Naive thymus-derived CD4-positive, alpha-beta T cell (primary cell): ENCODE measurements around the gene BNIP3. TPM values are rescaled to one million over a fixed set of nuclear protein-coding genes. Genes with fewer than 3 reads are reported as not detected.
A peak's percentile ranks its signal among the peaks of the same experiment; 100 is the strongest.

Source experiments
- ATAC-seq: fragments of 150-1000 bp; cut with Tn5 transposase; 2 replicates; pipeline ENCODE4 v1.10.0; 2021; ENCODE audit warnings: mild to moderate bottlenecking, moderate library complexity
- CTCF ChIA-PET: fragments of 350-600 bp; sonication (Branson Sonifier 250); formaldehyde crosslinking; loops from one replicate; lab custom pipeline; 2021; ENCODE audit warnings: antibody characterized with exemption; lab: Charles Lee
- POLR2A ChIA-PET: fragments of 350-600 bp; sonication (Branson Sonifier 250); formaldehyde crosslinking; loops from one replicate; lab custom pipeline; 2021; ENCODE audit warnings: antibody characterized with exemption, inconsistent platforms; lab: Charles Lee
- DNase-seq, 9 donors: peaks; one replicate each; pipeline versions ENCODE4 v3.0.0 to v3.0.0-alpha.2; 2020 to 2022; ENCODE audit warnings: mixed read lengths in 1 of 9
- H3K27ac ChIP-seq: one replicate; pipeline ENCODE4 v1.7.0; 2013; ENCODE audit warnings: mild to moderate bottlenecking, low read depth, low read length, moderate library complexity
- H3K27me3 ChIP-seq, 2 donors: one replicate each; pipeline ENCODE4 v1.7.0; 2013; ENCODE audit warnings: low read length in 2 of 2, mild to moderate bottlenecking in 2 of 2, moderate library complexity in 2 of 2; ENCODE audit not compliant: control insufficient read depth in 2 of 2, insufficient read depth in 2 of 2
- H3K36me3 ChIP-seq, 3 experiments: 1 replicate in 2 of 3; 2 replicates in 1 of 3; pipeline ENCODE4 v1.7.0; 2013; ENCODE audit warnings: low read length in 3 of 3, mild to moderate bottlenecking in 3 of 3, moderate library complexity in 1 of 3; ENCODE audit not compliant: insufficient read depth in 3 of 3, control insufficient read depth in 2 of 3
- H3K4me1 ChIP-seq, 2 donors: one replicate each; pipeline ENCODE4 v1.7.0; 2013; ENCODE audit warnings: low read length in 2 of 2, mild to moderate bottlenecking in 2 of 2, moderate library complexity in 1 of 2; ENCODE audit not compliant: control insufficient read depth in 2 of 2, insufficient read depth in 2 of 2
- H3K4me3 ChIP-seq: 2 replicates; pipeline ENCODE4 v1.7.0; 2013; ENCODE audit warnings: mild to moderate bottlenecking, low read length
- H3K9me3 ChIP-seq, 3 experiments: 1 replicate in 2 of 3; 2 replicates in 1 of 3; pipeline ENCODE4 v1.7.0; 2013; ENCODE audit warnings: low read length in 3 of 3; ENCODE audit not compliant: control insufficient read depth in 2 of 3
- H3K27ac Mint-ChIP-seq, 9 donors: one replicate each; pipeline ENCODE4 v1.8.0; 2020 to 2022; ENCODE audit warnings: mixed read lengths in 9 of 9, mild to moderate bottlenecking in 8 of 9, moderate library complexity in 5 of 9, inconsistent platforms in 2 of 9
- H3K27me3 Mint-ChIP-seq, 5 donors: one replicate each; pipeline ENCODE4 v1.8.0; 2021 to 2022; ENCODE audit warnings: mixed read lengths in 5 of 5, mild to moderate bottlenecking in 1 of 5
- H3K36me3 Mint-ChIP-seq, 5 donors: one replicate each; pipeline ENCODE4 v1.8.0; 2020 to 2022; ENCODE audit warnings: mixed read lengths in 5 of 5, mild to moderate bottlenecking in 3 of 5, inconsistent platforms in 1 of 5
- H3K4me1 Mint-ChIP-seq, 7 donors: one replicate each; pipeline ENCODE4 v1.8.0; 2020 to 2022; ENCODE audit warnings: mixed read lengths in 7 of 7, mild to moderate bottlenecking in 3 of 7, inconsistent platforms in 1 of 7
- H3K4me3 Mint-ChIP-seq, 10 donors: one replicate each; pipeline ENCODE4 v1.8.0; 2020 to 2022; ENCODE audit warnings: mild to moderate bottlenecking in 10 of 10, mixed read lengths in 10 of 10, moderate library complexity in 6 of 10, inconsistent platforms in 2 of 10
- H3K9me3 Mint-ChIP-seq, 11 donors: one replicate each; pipeline ENCODE4 v1.8.0; 2020 to 2022; ENCODE audit warnings: mixed read lengths in 11 of 11, mild to moderate bottlenecking in 4 of 11, inconsistent platforms in 1 of 11, moderate library complexity in 1 of 11
- intact Hi-C, 2 donors: fragments of 100-400 bp; cut with micrococcal nuclease; formaldehyde crosslinking; loops; one replicate each; pipeline ENCODE4 v1.15.1; 2023
- polyA plus RNA-seq, 2 donors: library from polyadenylated mRNA; unstranded; fragments of 300-500 nt; fragmentation: Illumina TruSeq; gene quantifications; one replicate each; pipeline ENCODE4 v1.2.3, GENCODE V29; 2021
- total RNA-seq, 6 experiments: library from RNA in 5 of 6; stranded (reverse) in 5 of 6; gene quantifications; 1 replicate in 5 of 6; 2 replicates in 1 of 6; pipeline ENCODE4 v1.2.3 and lab custom pipeline; 2021 to 2026

The BNIP3 gene
- total and polyA plus RNA-seq, 7 experiments from 2014 or later, result 17.7 to 81.7 (median 40.5) TPM

GRCh38 chr10:132022241-132022640 is 40.5 kb upstream of the BNIP3 start:
- CTCF ChIA-PET, result interaction anchor here (0.7 to 8.0 kb wide), 15 partner anchors 13 to 145 kb away, joined by 3 to 107 read pairs (median 4); no protein-coding TSS in a partner anchor
- Mint-ChIP-seq H3K27ac (no peak overlapping the region), H3K36me3 (no peaks in the 10 kb centered on the region), H3K4me3 (no peak overlapping the region), H3K9me3 (peaks cover 0 to 2% (median 0%) of the 10 kb centered on the region in 11 donors), H3K27me3 (peaks cover 25 to 38% (median 27%) of the 10 kb centered on the region in 5 donors), H3K4me1 (peaks cover 5 to 16% (median 8%) of the 10 kb centered on the region in 7 donors)
- H3K4me3 ChIP-seq, result no peak overlapping the region
- H3K9me3 ChIP-seq, result no peaks in the 10 kb centered on the region
- H3K27me3 ChIP-seq, result no peaks in the 10 kb centered on the region
- ATAC-seq (no peak), DNase-seq (no peak)
- no peaks in the 10 kb centered on the region for H3K36me3 ChIP-seq
- POLR2A ChIA-PET, result interaction anchor here (0.7 kb wide), 1 partner anchor 40 kb away, joined by 3 read pairs; no protein-coding TSS in a partner anchor
- peaks cover 0 to 6% of the 10 kb centered on the region in 2 donors for H3K4me1 ChIP-seq
- no peak overlapping the region for H3K27ac ChIP-seq
- intact Hi-C loops, result loop anchor here (2.0 to 10.0 kb wide), 3 partner anchors 39 to 567 kb away; no protein-coding TSS in a partner anchor

- no peak overlapping the region for H3K4me3 Mint-ChIP-seq
- H3K4me1 Mint-ChIP-seq, result peaks cover 5 to 16% (median 8%) of the 10 kb centered on the region in 7 donors
These were observed 39.9 kb upstream of the BNIP3 start for GRCh38 chr10:132021504-132022143.

GRCh38 chr10:132021046-132021445 is 39.3 kb upstream of the BNIP3 start:
- H3K27ac Mint-ChIP-seq, result no peak overlapping the region
- no peaks in the 10 kb centered on the region for H3K9me3 Mint-ChIP-seq
- peaks cover 18 to 30% (median 21%) of the 10 kb centered on the region in 5 donors for H3K27me3 Mint-ChIP-seq
- Histone ChIP-seq H3K4me1 (peaks cover 0 to 6% of the 10 kb centered on the region in 2 donors), H3K27me3 (no peaks in the 10 kb centered on the region), H3K36me3 (no peaks in the 10 kb centered on the region), H3K27ac (no peak overlapping the region), H3K9me3 (no peaks in the 10 kb centered on the region), H3K4me3 (no peak overlapping the region)
- H3K4me1 Mint-ChIP-seq, result peaks cover 5 to 16% (median 8%) of the 10 kb centered on the region in 7 donors
- no peak overlapping the region for H3K4me3 Mint-ChIP-seq
- intact Hi-C loops, result loop anchor here in 1 of 2 donors (10.0 kb wide), 1 partner anchor 566 kb away; no protein-coding TSS in a partner anchor
- H3K36me3 Mint-ChIP-seq, result no peaks in the 10 kb centered on the region
- ATAC-seq, result no peak
- ChIA-PET CTCF (interaction anchor here (0.9 to 8.0 kb wide), 2 partner anchors 119 to 134 kb away, joined by 3 to 107 read pairs; no protein-coding TSS in a partner anchor), POLR2A (no interaction called here)
- DNase-seq, result no peak

More at GRCh38 chr10:132021504-132022143, 39.9 kb upstream of the BNIP3 start:
- peaks cover 21 to 33% (median 22%) of the 10 kb centered on the region in 5 donors for H3K27me3 Mint-ChIP-seq
- DNase-seq, result no peak
- no peaks in the 10 kb centered on the region for H3K36me3 Mint-ChIP-seq
- H3K36me3 ChIP-seq, result no peaks in the 10 kb centered on the region
- H3K27ac ChIP-seq, result no peak overlapping the region
- no peaks in the 10 kb centered on the region for H3K9me3 Mint-ChIP-seq
- H3K4me1 ChIP-seq, result peaks cover 0 to 6% of the 10 kb centered on the region in 2 donors
- H3K4me3 ChIP-seq, result no peak overlapping the region
- no peaks in the 10 kb centered on the region for H3K9me3 ChIP-seq
- ATAC-seq, result no peak
- CTCF ChIA-PET, result interaction anchor here (2.3 to 8.0 kb wide), 2 partner anchors 49 to 134 kb away, joined by 23 to 107 read pairs; no protein-coding TSS in a partner anchor
- no peaks in the 10 kb centered on the region for H3K27me3 ChIP-seq
- intact Hi-C loops, result loop anchor here (2.0 to 10.0 kb wide), 3 partner anchors 39 to 567 kb away; no protein-coding TSS in a partner anchor
- POLR2A ChIA-PET, result no interaction called here
- H3K27ac Mint-ChIP-seq, result no peak overlapping the region

- peaks cover 0 to 6% of the 10 kb centered on the region in 2 donors for H3K4me1 ChIP-seq
- Mint-ChIP-seq H3K27me3 (peaks cover 16 to 27% (median 21%) of the 10 kb centered on the region in 5 donors), H3K27ac (peak overlapping the region in 1 of 9 donors; percentile 3), H3K4me3 (no peak overlapping the region), H3K9me3 (no peaks in the 10 kb centered on the region), H3K4me1 (peaks cover 5 to 16% (median 8%) of the 10 kb centered on the region in 7 donors), H3K36me3 (no peaks in the 10 kb centered on the region)
- ATAC-seq (no peak), DNase-seq (no peak)
- H3K27ac ChIP-seq, result no peak overlapping the region
- H3K27me3 ChIP-seq, result no peaks in the 10 kb centered on the region
- intact Hi-C loops, result loop anchor here in 1 of 2 donors (10.0 kb wide), 1 partner anchor 566 kb away; no protein-coding TSS in a partner anchor
- CTCF ChIA-PET, result interaction anchor here (0.9 to 8.0 kb wide), 2 partner anchors 118 to 133 kb away, joined by 3 to 107 read pairs; no protein-coding TSS in a partner anchor
- POLR2A ChIA-PET, result no interaction called here
- no peaks in the 10 kb centered on the region for H3K9me3 ChIP-seq
- H3K36me3 ChIP-seq, result no peaks in the 10 kb centered on the region
- H3K4me3 ChIP-seq, result no peak overlapping the region
These were observed 38.7 kb upstream of the BNIP3 start for GRCh38 chr10:132020456-132020855.

- Histone ChIP-seq H3K4me1 (peaks cover 0 to 6% of the 10 kb centered on the region in 2 donors), H3K36me3 (no peaks in the 10 kb centered on the region), H3K9me3 (no peaks in the 10 kb centered on the region), H3K4me3 (no peak overlapping the region), H3K27ac (no peak overlapping the region), H3K27me3 (no peaks in the 10 kb centered on the region)
- Mint-ChIP-seq H3K27ac (no peak overlapping the region), H3K9me3 (no peaks in the 10 kb centered on the region), H3K4me1 (peaks cover 5 to 13% (median 8%) of the 10 kb centered on the region in 7 donors), H3K36me3 (no peaks in the 10 kb centered on the region), H3K4me3 (no peak overlapping the region), H3K27me3 (peaks cover 9 to 16% (median 14%) of the 10 kb centered on the region in 5 donors)
- ATAC-seq (no peak), DNase-seq (no peak)
- intact Hi-C loops, result no loop called here
- CTCF ChIA-PET, result interaction anchor here (8.0 kb wide), 1 partner anchor 132 kb away, joined by 107 read pairs; no protein-coding TSS in a partner anchor
- POLR2A ChIA-PET, result no interaction called here
These were observed 37.6 kb upstream of the BNIP3 start for GRCh38 chr10:132019366-132019765.

- POLR2A ChIA-PET, result no interaction called here
- no peak for DNase-seq
These were observed 36.7 kb upstream of the BNIP3 start for GRCh38 chr10:132018446-132018845.

More at GRCh38 chr10:132018446-132018845, 36.7 kb upstream of the BNIP3 start:
- Histone ChIP-seq H3K4me3 (no peak overlapping the region), H3K27ac (no peak overlapping the region), H3K36me3 (no peaks in the 10 kb centered on the region), H3K4me1 (peaks cover 0 to 4% of the 10 kb centered on the region in 2 donors), H3K27me3 (no peaks in the 10 kb centered on the region), H3K9me3 (no peaks in the 10 kb centered on the region)
- H3K9me3 Mint-ChIP-seq, result no peaks in the 10 kb centered on the region
- no peaks in the 10 kb centered on the region for H3K36me3 Mint-ChIP-seq
- no peak for ATAC-seq
- H3K4me3 Mint-ChIP-seq, result no peak overlapping the region
- H3K27me3 Mint-ChIP-seq, result peaks cover 6 to 12% (median 6%) of the 10 kb centered on the region in 5 donors
- peaks cover 5 to 12% (median 7%) of the 10 kb centered on the region in 7 donors for H3K4me1 Mint-ChIP-seq
- CTCF ChIA-PET, result interaction anchor here (8.0 kb wide), 1 partner anchor 131 kb away, joined by 107 read pairs; no protein-coding TSS in a partner anchor
- intact Hi-C loops, result no loop called here
- no peak overlapping the region for H3K27ac Mint-ChIP-seq
